ENCODE measurements around the gene CLN3.
A peak's percentile ranks its signal among the peaks of the same experiment; 100 is the strongest.
"Not testable (repeated sequence)": the region's sequence is repeated elsewhere in the genome, so short reads cannot be mapped to it uniquely, and the experiment has no call there.

The CLN3 gene

DNA sequence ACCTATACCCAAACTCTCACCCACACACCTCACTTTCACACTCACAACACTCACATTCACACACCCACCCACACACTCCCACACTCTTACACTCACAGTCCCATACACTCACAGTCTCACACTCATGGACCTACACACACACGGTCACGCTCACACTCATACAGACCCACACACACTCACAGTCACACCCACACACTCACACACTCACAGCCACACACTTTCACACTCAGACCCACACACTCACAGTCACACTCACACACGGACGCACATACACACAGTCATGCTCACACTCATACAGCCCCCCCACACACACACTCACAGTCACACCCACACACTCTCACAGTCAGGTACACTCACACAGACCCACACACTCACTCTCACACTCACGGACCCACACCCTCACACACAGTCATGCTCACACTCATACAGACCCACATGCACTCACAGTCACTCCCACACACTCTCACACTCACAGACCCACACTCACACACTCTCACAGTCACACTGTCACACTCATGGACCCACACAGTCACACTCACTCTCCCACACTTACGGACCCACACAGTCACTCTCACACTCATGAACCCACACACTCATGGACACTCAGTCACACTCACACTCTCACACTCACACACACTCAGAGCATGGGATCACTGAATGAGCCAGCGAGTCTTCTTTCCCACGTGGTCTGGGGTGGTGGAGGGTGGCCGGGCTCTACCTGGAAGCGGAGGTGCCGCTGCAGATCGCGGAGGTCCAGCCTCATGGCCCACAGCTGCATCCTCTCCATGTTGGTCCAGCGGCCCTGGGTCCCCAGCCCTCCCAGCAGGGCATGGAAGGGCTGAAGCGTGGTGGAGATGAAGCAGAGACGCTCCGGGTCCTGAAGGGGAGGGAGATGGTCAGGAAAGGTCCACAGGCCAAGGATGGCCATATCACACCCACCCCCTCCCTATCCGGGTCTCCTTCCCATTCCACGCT lies 9.7 kb upstream of the CLN3 start:
- Mint-ChIP-seq H3K4me1 (peaks cover 21% of the 10 kb centered on the region), H3K27ac (no peak overlapping the region), H3K36me3 (no peaks in the 10 kb centered on the region), H3K27me3 (no peaks in the 10 kb centered on the region), H3K9me3 (no peaks in the 10 kb centered on the region), H3K4me3 (no peak overlapping the region)

DNA sequence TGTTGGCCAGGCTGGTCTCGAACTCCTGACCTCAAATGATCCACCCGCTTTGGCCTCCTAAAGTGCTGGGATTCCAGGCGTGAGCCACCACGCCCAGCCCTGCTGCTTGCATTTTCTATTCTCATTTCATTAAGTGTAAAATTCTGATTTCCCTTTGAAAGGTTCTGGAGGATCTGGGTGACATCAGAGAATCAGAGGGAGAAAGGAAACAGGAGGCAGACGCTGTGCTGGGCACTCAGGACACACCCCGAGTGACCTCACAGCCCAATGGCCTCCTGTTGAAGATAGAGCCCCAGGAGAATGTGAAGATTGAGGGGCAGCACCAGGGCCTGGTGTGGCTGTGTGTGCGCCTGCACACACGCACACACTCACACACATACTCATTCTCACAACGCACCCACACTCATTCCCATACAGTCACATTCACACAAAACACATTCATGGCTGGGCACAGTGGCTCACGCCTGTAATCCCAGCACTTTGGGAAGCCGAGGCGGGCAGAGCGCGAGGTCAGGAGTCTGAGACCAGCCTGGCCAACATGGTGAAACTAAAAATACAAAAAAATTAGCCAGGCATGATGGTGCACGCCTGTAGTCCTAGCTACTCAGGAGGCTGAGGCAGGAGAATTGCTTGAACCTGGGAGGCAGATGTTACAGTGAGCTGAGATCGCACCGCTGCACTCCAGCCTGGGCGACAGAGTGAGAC lies 8.8 kb upstream of the CLN3 start:
- H3K9me3 Mint-ChIP-seq, H3K27ac Mint-ChIP-seq, H3K4me3 Mint-ChIP-seq, H3K36me3 Mint-ChIP-seq, H3K27me3 Mint-ChIP-seq: not testable (repeated sequence)
- peaks cover 30% of the 10 kb centered on the region for H3K4me1 Mint-ChIP-seq

GRCh38 chr16:28499854-28500253 lies 8.0 kb upstream of the CLN3 start:
- Mint-ChIP-seq H3K4me1 (peaks cover 38% of the 10 kb centered on the region), H3K27ac (no peak overlapping the region), H3K9me3 (no peaks in the 10 kb centered on the region), H3K4me3 (no peak overlapping the region), H3K36me3 (no peaks in the 10 kb centered on the region), H3K27me3 (no peaks in the 10 kb centered on the region)

DNA sequence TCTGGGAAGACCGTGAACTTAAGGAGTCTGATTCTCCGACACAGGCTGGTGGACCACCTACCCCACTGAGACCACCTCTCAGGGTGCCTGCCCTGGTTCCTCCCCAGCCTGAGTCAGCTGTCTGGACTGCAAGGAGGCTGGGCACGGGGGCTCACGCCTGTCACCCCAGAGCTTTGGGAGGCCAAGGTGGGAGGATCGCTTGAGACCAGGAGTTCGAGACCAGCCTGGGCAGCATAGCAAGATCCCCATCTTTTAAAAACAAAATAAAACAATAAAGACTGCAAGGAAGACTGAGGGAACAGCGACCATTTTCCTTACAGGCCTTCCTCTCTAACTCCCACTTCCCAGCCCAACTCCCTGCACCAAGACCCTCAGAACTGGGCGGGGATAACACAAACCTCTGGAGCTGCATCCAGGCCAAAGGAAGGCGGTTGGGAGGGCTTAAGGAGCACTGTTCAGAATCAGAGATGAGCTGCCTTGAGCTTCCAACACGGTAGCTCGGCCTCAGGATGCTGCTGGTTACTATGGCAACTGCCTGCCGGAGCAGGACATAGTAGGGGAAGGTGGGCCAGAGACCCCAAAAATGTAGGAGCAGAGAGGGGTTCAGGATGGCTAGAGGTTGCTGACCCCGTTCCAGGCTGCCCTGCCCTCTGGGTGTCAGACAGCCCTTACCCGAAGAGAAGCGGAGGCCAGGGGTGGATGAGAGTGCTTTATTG lies 7.0 kb upstream of the CLN3 start:
- Mint-ChIP-seq H3K27ac (peak overlapping the region; percentile 52), H3K4me3 (no peak overlapping the region), H3K4me1 (peaks cover 48% of the 10 kb centered on the region), H3K9me3 (no peaks in the 10 kb centered on the region), H3K36me3 (no peaks in the 10 kb centered on the region), H3K27me3 (no peaks in the 10 kb centered on the region)

DNA sequence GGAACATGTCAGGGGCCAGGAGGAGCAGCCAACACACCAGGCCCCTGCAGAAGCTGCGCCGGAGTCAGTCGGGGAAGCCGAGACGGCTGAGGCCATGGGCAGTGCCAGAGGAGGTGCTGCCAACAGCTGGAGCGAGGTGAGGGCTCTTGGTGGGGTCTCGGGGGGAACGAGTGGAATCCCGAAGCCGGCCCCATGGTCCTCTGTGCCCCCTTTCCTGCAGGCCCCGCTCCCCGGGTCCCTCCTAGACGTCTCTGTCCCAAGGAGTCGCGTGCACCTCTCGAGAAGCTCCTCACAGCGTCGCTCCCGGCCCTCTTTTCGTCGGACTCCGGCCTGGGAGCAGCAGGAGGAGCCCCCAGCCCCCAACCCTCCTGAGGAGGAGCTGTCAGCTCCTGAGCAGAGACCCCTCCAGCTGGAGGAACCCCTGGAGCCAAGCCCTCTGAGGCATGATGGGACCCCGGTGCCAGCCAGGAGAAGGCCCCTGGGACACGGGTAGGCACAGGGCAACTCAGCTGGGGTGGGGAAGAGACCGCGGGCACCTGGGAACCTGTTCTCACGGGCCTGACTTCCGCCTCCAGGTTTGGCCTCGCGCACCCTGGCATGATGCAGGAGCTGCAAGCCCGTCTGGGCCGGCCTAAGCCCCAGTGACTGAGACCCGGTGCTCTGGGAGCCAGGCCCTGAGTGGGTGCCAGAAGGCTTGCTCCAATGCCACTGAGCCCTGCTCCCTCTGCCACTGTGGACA lies 6.2 kb upstream of the CLN3 start:
- no peak overlapping the region for H3K27ac Mint-ChIP-seq
- no peaks in the 10 kb centered on the region for H3K9me3 Mint-ChIP-seq

GRCh38 chr16:28497386-28497785 lies 5.5 kb upstream of the CLN3 start:
- no peak overlapping the region for H3K4me3 Mint-ChIP-seq
- no peaks in the 10 kb centered on the region for H3K27me3 Mint-ChIP-seq
- H3K27ac Mint-ChIP-seq = peak overlapping the region; percentile 71

More for the DNA sequence above, 6.2 kb upstream of the CLN3 start:
- Mint-ChIP-seq H3K27me3 (no peaks in the 10 kb centered on the region), H3K4me1 (peaks cover 56% of the 10 kb centered on the region), H3K36me3 (no peaks in the 10 kb centered on the region), H3K4me3 (no peak overlapping the region)

GRCh38 chr16:28496844-28497243 lies 5.0 kb upstream of the CLN3 start:
- Mint-ChIP-seq H3K9me3 (no peaks in the 10 kb centered on the region), H3K36me3 (no peaks in the 10 kb centered on the region), H3K4me1 (peaks cover 64% of the 10 kb centered on the region), H3K27me3 (no peaks in the 10 kb centered on the region), H3K4me3 (no peak overlapping the region), H3K27ac (peak overlapping the region; percentile 76)

More at GRCh38 chr16:28497386-28497785, 5.5 kb upstream of the CLN3 start:
- Mint-ChIP-seq H3K36me3 (no peaks in the 10 kb centered on the region), H3K4me1 (peaks cover 59% of the 10 kb centered on the region), H3K9me3 (no peaks in the 10 kb centered on the region)

DNA sequence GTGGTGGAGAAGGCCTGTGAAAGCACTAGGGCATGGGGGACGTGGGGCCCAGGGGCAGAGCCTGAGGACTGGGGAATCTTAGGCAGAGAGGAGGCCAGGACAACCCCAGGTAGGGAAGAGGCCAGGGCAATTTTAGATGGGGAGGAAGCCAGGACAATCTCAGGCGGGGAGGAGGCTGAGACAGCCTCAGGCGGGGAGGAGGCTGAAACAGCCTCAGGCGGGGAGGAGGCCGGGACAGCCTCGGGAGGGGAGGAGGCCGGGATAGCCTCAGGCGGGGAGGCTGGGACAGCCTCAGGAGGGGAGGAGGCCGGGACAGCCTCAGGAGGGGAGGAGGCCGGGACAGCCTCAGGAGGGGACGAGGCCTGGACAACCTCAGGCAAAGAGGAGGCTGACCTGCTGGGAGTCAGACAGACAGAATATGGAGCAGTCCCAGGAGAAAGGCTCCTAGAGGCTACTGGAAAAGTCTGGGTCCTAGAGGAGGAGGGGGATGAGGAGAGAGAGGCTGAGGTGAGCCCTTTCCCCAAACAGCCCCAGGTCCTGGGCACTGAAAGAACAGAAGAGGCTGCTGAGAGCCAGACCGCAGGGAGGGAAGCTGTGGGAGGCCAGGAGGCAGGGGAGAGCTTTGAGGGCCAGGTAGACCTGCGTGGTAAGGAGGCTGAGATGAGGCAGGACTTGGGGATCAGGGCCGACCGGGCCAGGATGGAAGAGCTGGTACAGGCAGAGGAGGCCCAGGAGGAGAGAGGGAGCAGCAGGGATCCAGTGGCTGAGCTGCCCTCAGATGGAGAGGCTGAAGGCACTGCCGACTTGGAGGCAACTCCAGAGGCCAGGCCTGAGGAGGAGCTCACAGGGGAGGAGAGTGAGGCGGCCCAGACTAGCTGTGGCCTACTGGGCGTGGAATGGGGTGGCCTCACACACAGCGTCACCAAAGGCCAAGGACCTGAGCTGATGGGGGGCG lies 4.2 kb upstream of the CLN3 start:
- Mint-ChIP-seq H3K4me3 (peak overlapping the region; percentile 96), H3K9me3 (no peaks in the 10 kb centered on the region), H3K36me3 (no peaks in the 10 kb centered on the region), H3K4me1 (peaks cover 72% of the 10 kb centered on the region), H3K27me3 (no peaks in the 10 kb centered on the region), H3K27ac (peak overlapping the region; percentile 83)

- H3K4me3 Mint-ChIP-seq = peak overlapping the region; percentile 96
- H3K9me3 Mint-ChIP-seq = no peaks in the 10 kb centered on the region
- H3K4me1 Mint-ChIP-seq = peaks cover 69% of the 10 kb centered on the region
- H3K36me3 Mint-ChIP-seq = no peaks in the 10 kb centered on the region
- peak overlapping the region; percentile 83 for H3K27ac Mint-ChIP-seq
- H3K27me3 Mint-ChIP-seq = no peaks in the 10 kb centered on the region
Observed at GRCh38 chr16:28495098-28495793, 3.4 kb upstream of the CLN3 start.

GRCh38 chr16:28494121-28494851 lies 2.4 kb upstream of the CLN3 start, which contains the start of gene APOBR:
TSS of gene APOBR (plus strand) at chr16:28494643. CDS start at chr16:28494682, 39 bp downstream.
- peaks cover 68% of the 10 kb centered on the region for H3K4me1 Mint-ChIP-seq
- H3K27ac Mint-ChIP-seq = peak within 1 kb of the TSS; percentile 83
- no peaks in the 10 kb centered on the region for H3K9me3 Mint-ChIP-seq
- H3K4me3 Mint-ChIP-seq = peak within 1 kb of the TSS; percentile 96
- H3K27me3 Mint-ChIP-seq = no peaks in the 10 kb centered on the region
- H3K36me3 Mint-ChIP-seq = no peaks in the 10 kb centered on the region

GRCh38 chr16:28492511-28492910 lies 637 bp upstream of the CLN3 start:
- Mint-ChIP-seq H3K4me1 (peaks cover 77% of the 10 kb centered on the region), H3K4me3 (peak overlapping the region; percentile 96), H3K36me3 (peaks cover 2% of the 10 kb centered on the region), H3K9me3 (no peaks in the 10 kb centered on the region), H3K27ac (peak overlapping the region; percentile 100), H3K27me3 (no peaks in the 10 kb centered on the region)

GRCh38 chr16:28491230-28491969 lies 474 bp downstream of the CLN3 start:
- H3K4me1 Mint-ChIP-seq = peaks cover 71% of the 10 kb centered on the region
- H3K27me3 Mint-ChIP-seq = no peaks in the 10 kb centered on the region
- H3K27ac Mint-ChIP-seq = peak overlapping the region; percentile 100
- H3K9me3 Mint-ChIP-seq = no peaks in the 10 kb centered on the region
- H3K36me3 Mint-ChIP-seq = peaks cover 2% of the 10 kb centered on the region
- H3K4me3 Mint-ChIP-seq = peak overlapping the region; percentile 96

Measured in activated naive CD4-positive, alpha-beta T cell treated with anti-CD3 and anti-CD28 coated beads, Interleukin-2, amount 50 U/mL, for 24 hours (primary cell).